ENCODE data around the gene GALNT10.

GALNT10 gene

DNA sequence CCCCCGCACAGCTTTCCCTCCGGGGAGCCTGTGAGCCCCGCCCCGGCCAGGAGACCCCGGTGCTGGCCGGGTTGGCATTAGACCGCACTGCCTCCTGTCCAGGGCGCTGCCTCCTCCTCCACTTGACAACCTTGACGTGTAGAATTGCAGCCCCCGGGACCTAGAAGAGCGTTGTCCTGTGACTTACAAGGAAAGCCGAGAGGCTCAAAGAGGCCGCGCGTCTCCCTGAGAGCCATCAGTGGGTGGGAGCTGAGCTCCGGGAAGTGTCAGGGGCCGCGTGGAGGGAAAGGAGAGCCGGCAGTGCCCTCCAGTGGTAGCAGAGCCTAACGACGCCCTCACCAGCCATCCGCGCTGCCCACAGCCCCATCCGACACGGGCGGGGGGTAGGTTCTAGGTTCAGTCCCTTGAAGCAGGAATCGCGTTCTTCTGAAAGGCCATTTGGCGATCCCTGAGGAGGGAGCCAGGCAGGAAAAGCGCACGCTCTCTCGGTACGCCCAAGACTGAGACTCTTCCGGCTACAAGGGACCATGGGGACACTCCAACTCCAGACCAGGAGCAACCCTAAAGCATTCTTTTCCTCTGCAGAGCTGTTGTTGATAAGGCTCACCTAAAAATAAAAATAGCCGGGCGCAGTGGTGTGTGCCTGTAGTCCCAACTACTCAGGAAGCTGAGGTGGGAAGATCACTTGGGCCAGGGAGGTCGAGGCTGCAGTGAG, 214.7 kb downstream of the GALNT10 start:
- Histone ChIP-seq H3K4me3 (replicated peaks; ENCODE audit: low read depth, low read length) (no peak overlapping the region), H3K36me3 (ENCODE audit: control insufficient read depth, insufficient read depth, low read length) (peaks cover 8% of the 10 kb centered on the region), H3K27me3 (replicated peaks; ENCODE audit: control insufficient read depth, insufficient read depth, low read length) (no peaks in the 10 kb centered on the region)
- DNase-seq (ENCODE audit: extremely low read depth, insufficient read length), result peak; percentile 75
- TF ChIP-seq, protein P1, sequence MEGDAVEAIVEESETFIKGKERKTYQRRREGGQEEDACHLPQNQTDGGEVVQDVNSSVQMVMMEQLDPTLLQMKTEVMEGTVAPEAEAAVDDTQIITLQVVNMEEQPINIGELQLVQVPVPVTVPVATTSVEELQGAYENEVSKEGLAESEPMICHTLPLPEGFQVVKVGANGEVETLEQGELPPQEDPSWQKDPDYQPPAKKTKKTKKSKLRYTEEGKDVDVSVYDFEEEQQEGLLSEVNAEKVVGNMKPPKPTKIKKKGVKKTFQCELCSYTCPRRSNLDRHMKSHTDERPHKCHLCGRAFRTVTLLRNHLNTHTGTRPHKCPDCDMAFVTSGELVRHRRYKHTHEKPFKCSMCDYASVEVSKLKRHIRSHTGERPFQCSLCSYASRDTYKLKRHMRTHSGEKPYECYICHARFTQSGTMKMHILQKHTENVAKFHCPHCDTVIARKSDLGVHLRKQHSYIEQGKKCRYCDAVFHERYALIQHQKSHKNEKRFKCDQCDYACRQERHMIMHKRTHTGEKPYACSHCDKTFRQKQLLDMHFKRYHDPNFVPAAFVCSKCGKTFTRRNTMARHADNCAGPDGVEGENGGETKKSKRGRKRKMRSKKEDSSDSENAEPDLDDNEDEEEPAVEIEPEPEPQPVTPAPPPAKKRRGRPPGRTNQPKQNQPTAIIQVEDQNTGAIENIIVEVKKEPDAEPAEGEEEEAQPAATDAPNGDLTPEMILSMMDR (IDR thresholded peaks at IDR 0.05; ENCODE audit: insufficient read depth, low read length, poor library complexity, severe bottlenecking), result peak; percentile 90

DNA sequence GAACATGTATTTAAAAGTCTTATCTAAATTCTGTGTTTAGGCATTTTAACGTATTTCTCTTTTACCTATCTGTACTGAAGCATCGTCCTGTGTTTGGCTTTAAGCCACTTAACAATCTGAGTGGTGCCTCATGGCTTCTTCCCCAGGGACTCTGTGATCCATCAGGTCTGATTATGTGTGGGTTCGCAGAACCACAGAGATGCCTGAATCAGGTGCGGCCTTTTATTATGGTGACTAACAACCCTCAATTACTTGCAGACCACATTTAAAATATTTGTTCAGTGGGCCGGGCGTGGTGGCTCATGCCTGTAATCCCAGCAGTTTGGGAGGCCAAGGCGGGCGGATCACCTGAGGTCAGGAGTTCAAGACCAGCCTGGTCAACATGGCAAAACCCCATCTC, 215.7 kb downstream of the GALNT10 start:
- no peak for DNase-seq (ENCODE audit: extremely low read depth, insufficient read length)
- TF ChIP-seq, protein P1 (IDR thresholded peaks at IDR 0.05; ENCODE audit: insufficient read depth, low read length, poor library complexity, severe bottlenecking), result no peak

DNA sequence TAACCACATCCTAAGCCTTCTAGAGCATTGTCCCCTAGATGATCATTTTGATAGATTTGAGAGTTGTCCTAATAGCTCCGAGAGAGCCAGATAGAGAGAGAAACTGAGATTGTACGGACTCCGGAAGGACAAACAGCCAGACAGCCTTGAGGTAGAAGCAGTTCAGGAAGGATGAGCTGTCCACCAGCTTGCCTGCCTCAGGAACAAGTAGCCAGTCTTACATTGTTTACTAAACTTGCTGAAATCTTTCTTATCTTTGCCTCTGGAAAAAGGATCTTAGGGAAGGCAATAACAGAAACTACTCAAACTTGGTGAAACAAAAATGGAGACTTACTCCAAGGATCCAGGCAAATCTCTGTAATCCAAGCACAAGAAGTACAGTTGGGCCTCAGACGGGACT, 216.3 kb downstream of the GALNT10 start:
- TF ChIP-seq, protein P1 (IDR thresholded peaks at IDR 0.05; ENCODE audit: insufficient read depth, low read length, poor library complexity, severe bottlenecking), result no peak
- Histone ChIP-seq H3K4me3 (replicated peaks; ENCODE audit: low read depth, low read length) (no peak overlapping the region), H3K36me3 (ENCODE audit: control insufficient read depth, insufficient read depth, low read length) (peaks cover 15% of the 10 kb centered on the region), H3K27me3 (replicated peaks; ENCODE audit: control insufficient read depth, insufficient read depth, low read length) (no peaks in the 10 kb centered on the region)
- DNase-seq (ENCODE audit: extremely low read depth, insufficient read length), result no peak

More for the DNA sequence above, 215.7 kb downstream of the GALNT10 start:
- no peak overlapping the region for H3K4me3 ChIP-seq (replicated peaks; ENCODE audit: low read depth, low read length)
- peaks cover 12% of the 10 kb centered on the region for H3K36me3 ChIP-seq (ENCODE audit: control insufficient read depth, insufficient read depth, low read length)
- no peaks in the 10 kb centered on the region for H3K27me3 ChIP-seq (replicated peaks; ENCODE audit: control insufficient read depth, insufficient read depth, low read length)

DNA sequence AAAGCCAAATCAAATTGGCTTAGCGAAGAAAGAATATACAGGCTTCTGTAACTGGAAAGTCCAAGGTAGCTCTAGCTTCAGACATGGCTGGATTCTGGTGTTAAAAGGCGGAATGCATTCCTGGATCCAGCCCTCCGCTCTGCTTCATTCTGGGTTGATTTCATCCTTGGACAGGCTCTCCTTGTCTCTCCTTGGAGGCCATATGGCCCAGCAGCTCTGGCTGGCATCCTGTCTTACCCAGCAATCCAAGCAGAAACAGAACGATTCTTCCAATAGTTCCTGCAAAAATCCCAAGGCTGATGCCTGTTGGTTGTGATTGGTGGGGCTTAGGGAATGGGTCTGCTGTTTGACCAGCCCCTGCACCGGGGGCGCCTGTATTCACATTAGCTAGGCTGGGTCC, 218.3 kb downstream of the GALNT10 start:
- H3K36me3 ChIP-seq (ENCODE audit: control insufficient read depth, insufficient read depth, low read length), result peaks cover 23% of the 10 kb centered on the region
- TF ChIP-seq, protein P1 (IDR thresholded peaks at IDR 0.05; ENCODE audit: insufficient read depth, low read length, poor library complexity, severe bottlenecking), result no peak
- no peak for DNase-seq (ENCODE audit: extremely low read depth, insufficient read length)
- H3K4me3 ChIP-seq (replicated peaks; ENCODE audit: low read depth, low read length), result no peak overlapping the region
- H3K27me3 ChIP-seq (replicated peaks; ENCODE audit: control insufficient read depth, insufficient read depth, low read length), result no peaks in the 10 kb centered on the region

DNA sequence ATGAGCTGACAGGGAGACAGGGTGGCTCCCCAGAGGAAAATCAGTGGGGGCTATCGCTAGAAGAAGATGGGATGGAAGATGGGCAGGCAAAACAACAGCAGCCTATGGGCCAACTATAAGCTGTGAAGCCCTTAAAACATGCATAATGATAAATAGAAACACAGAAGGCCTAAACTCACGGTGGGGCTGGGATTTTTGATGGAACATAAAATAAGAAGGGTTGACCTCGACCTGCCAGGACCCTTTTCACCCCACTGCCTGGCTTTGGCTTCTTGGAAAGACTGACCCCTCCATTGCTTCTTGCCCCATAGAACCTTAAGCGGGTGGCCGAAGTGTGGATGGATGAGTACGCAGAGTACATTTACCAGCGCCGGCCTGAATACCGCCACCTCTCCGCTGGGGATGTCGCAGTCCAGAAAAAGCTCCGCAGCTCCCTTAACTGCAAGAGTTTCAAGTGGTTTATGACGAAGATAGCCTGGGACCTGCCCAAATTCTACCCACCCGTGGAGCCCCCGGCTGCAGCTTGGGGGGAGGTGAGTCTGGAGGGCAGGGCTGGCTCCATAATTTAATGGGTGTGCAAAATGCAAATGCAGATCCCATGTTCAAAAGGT, 218.8 kb downstream of the GALNT10 start:
- TF ChIP-seq, protein P1 (IDR thresholded peaks at IDR 0.05; ENCODE audit: insufficient read depth, low read length, poor library complexity, severe bottlenecking), result no peak
- no peak for DNase-seq (ENCODE audit: extremely low read depth, insufficient read length)
- H3K36me3 ChIP-seq (ENCODE audit: control insufficient read depth, insufficient read depth, low read length), result peaks cover 23% of the 10 kb centered on the region
- H3K4me3 ChIP-seq (replicated peaks; ENCODE audit: low read depth, low read length), result no peak overlapping the region
- no peaks in the 10 kb centered on the region for H3K27me3 ChIP-seq (replicated peaks; ENCODE audit: control insufficient read depth, insufficient read depth, low read length)

All from GM06990 (cell line).